OCI-M1 (cell line): ENCODE measurements around the gene GSDME.

ENCODE experiments used
- DNase-seq: peaks from one replicate; lab custom pipeline; 2025; lab: John Stamatoyannopoulos, UW

Gene GSDME

DNA sequence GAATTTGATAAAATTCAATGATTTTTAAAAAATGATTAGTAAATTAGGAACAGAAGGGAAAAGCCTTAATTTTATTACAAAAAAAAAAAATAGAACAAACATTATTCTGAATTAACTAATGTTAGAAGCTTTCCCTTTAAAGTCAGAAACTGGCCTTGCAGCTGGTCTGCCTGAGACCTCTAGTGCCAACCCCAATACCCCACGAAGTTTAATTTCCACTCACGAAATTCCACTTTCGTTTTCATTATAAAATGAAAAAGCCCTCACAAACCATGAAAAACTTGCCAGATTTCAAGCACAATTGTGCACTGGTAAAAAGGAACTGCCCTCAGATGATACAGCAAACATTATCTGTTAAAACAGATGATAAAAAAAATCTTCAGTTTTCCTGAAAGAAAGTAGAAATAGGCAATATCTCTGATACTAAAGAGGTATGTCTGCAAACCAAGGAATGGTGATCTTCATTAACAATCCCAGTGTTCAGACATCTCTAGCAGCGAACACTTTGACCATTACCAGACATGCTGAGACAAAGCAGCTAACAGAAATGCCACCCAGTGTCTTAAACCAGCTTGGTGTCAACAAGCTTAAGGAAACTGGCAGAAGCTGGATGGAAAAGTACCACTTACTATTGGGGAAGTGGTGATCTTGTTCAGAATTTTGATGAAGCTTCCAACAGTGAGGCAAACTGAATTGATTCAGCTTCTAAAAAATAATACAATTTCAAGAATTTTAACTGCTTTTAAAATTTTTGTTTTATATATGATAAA, 103.8 kb downstream of the GSDME start:
- peak; percentile 63 for DNase-seq

- DNase-seq, result peak; percentile 42
Measured at GRCh38 chr7:24652251-24652939, 104.9 kb downstream of the GSDME start.
